ENCODE data around the gene RNGTT. TPM values are rescaled to one million over a fixed set of nuclear protein-coding genes. Genes with fewer than 3 reads are reported as not detected.
"Not testable (repeated sequence)": the region's sequence is repeated elsewhere in the genome, so short reads cannot be mapped to it uniquely, and the experiment has no call there.

The RNGTT gene
- total RNA-seq, 1 donor from 2014 or later = 16.5 TPM

DNA sequence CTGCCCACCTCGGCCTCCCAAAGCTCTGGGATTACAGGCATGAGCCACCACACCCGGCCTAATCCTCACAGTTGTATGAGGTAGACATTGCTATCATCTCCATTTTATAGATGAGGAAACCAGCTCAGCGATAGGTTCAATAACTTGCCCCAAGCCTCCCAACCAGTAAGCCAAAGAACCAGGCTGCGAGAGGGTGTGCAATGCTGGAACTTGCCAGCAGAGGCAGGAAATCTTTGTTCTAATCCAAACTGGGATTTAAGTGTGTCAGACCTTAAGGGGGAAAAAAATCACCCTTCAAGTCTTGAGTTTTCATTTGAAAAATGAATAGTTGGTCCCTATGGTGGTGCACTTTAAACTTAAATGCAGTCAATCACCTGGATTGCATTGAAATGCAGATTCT lies 20.1 kb upstream of the RNGTT start:
- no peaks in the 10 kb centered on the region for H3K27me3 Mint-ChIP-seq
- no peaks in the 10 kb centered on the region for H3K9me3 Mint-ChIP-seq (ENCODE audit: low read depth)

DNA sequence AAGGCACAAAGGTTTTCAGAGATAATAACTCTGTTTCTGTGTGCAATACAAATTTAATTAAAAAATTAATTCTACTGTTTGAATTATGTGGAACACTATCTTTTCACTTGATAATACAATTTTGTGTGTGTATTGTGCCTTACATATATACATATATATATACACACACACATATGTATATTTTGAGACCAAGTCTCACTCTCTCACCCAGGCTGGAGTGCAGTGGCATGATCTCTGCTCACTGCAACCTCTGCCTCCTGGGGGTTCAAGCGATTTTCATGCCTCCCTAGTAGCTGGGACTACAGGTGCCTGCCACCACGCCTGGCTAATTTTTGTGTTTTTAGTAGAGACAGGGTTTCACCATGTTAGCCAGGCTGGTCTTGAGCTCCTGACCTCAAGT lies 19.7 kb upstream of the RNGTT start:
- not testable (repeated sequence) for H3K4me1 Mint-ChIP-seq (ENCODE audit: low read depth); DNase-seq (ENCODE audit: low spot score, unreplicated experiment); H3K4me3 Mint-ChIP-seq (ENCODE audit: low read depth); H3K9me3 Mint-ChIP-seq (ENCODE audit: low read depth); H3K27me3 Mint-ChIP-seq; H3K27ac Mint-ChIP-seq; H3K36me3 Mint-ChIP-seq (ENCODE audit: insufficient read depth)

More for the DNA sequence above, 20.1 kb upstream of the RNGTT start:
- TF ChIP-seq, protein P1, sequence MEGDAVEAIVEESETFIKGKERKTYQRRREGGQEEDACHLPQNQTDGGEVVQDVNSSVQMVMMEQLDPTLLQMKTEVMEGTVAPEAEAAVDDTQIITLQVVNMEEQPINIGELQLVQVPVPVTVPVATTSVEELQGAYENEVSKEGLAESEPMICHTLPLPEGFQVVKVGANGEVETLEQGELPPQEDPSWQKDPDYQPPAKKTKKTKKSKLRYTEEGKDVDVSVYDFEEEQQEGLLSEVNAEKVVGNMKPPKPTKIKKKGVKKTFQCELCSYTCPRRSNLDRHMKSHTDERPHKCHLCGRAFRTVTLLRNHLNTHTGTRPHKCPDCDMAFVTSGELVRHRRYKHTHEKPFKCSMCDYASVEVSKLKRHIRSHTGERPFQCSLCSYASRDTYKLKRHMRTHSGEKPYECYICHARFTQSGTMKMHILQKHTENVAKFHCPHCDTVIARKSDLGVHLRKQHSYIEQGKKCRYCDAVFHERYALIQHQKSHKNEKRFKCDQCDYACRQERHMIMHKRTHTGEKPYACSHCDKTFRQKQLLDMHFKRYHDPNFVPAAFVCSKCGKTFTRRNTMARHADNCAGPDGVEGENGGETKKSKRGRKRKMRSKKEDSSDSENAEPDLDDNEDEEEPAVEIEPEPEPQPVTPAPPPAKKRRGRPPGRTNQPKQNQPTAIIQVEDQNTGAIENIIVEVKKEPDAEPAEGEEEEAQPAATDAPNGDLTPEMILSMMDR (IDR thresholded peaks at IDR 0.05; ENCODE audit: unreplicated experiment) = peak; percentile 55
- Mint-ChIP-seq H3K36me3 (ENCODE audit: insufficient read depth) (no peaks in the 10 kb centered on the region), H3K27ac (no peak overlapping the region), H3K4me1 (ENCODE audit: low read depth) (peaks cover 4% of the 10 kb centered on the region), H3K4me3 (ENCODE audit: low read depth) (no peak overlapping the region)
- DNase-seq (ENCODE audit: low spot score, unreplicated experiment) = no peak

- Mint-ChIP-seq H3K4me3 (ENCODE audit: low read depth) (no peak overlapping the region), H3K27ac (no peak overlapping the region), H3K36me3 (ENCODE audit: insufficient read depth) (no peaks in the 10 kb centered on the region), H3K9me3 (ENCODE audit: low read depth) (no peaks in the 10 kb centered on the region), H3K27me3 (no peaks in the 10 kb centered on the region), H3K4me1 (ENCODE audit: low read depth) (peaks cover 4% of the 10 kb centered on the region)
- no peak for DNase-seq (ENCODE audit: low spot score, unreplicated experiment)
- TF ChIP-seq, protein P1 (IDR thresholded peaks at IDR 0.05; ENCODE audit: unreplicated experiment) = peak; percentile 83
Measured at GRCh38 chr6:88982720-88983119, 19.3 kb upstream of the RNGTT start.

DNA sequence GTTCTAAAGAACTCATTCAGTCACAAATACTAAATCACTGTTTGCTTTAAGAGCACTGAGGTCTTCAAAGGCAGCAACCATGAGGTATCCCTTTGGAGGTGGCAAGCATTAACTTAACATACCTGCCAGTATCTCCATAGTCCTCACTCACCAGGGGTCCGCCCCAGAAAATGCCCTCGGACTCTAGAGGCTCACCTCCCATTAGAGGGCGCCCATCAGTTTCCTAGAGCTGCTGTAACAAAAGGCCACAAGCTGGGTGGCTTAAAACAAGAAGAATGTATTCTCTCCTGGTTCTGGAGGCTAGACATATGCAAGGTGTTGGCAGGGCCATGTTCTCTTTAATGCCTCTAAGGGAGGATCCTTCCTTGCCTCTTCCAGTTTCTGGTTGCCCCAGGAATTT lies 12.0 kb upstream of the RNGTT start:
- TF ChIP-seq, protein P1 (IDR thresholded peaks at IDR 0.05; ENCODE audit: unreplicated experiment) = no peak
- Mint-ChIP-seq H3K4me3 (ENCODE audit: low read depth) (no peak overlapping the region), H3K27me3 (peaks cover 6% of the 10 kb centered on the region), H3K4me1 (ENCODE audit: low read depth) (peaks cover 20% of the 10 kb centered on the region), H3K36me3 (ENCODE audit: insufficient read depth) (peaks cover 2% of the 10 kb centered on the region), H3K9me3 (ENCODE audit: low read depth) (no peaks in the 10 kb centered on the region), H3K27ac (no peak overlapping the region)
- DNase-seq (ENCODE audit: low spot score, unreplicated experiment) = no peak

GRCh38 chr6:88972504-88973423 lies 9.3 kb upstream of the RNGTT start:
- DNase-seq (ENCODE audit: low spot score, unreplicated experiment) = no peak
- peaks cover 20% of the 10 kb centered on the region for H3K4me1 Mint-ChIP-seq (ENCODE audit: low read depth)
- peaks cover 7% of the 10 kb centered on the region for H3K9me3 Mint-ChIP-seq (ENCODE audit: low read depth)
- TF ChIP-seq, protein P1 (IDR thresholded peaks at IDR 0.05; ENCODE audit: unreplicated experiment) = no peak
- peak overlapping the region; percentile 71 for H3K27ac Mint-ChIP-seq
- H3K36me3 Mint-ChIP-seq (ENCODE audit: insufficient read depth) = peaks cover 6% of the 10 kb centered on the region
- H3K27me3 Mint-ChIP-seq = peaks cover 6% of the 10 kb centered on the region
- no peak overlapping the region for H3K4me3 Mint-ChIP-seq (ENCODE audit: low read depth)

DNA sequence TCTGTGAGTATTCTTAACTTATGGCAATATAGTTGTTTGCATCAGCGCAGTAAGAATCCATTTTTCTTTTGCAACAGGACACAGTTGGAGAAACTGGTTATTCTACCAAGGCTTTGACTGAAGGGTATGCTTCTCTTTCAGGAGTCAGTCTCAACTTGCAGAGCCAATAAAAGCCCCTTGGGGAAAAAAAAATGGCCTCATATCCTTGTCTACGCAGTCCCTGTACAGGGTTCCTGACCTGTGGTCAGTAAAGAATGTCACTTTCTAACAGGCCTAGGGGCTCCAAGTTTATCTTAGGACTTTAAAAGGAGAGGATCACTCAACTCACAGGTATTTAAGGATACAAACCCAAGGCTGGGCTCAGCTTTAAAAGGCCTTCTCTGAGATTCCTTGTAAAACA lies 6.9 kb upstream of the RNGTT start:
- Mint-ChIP-seq H3K4me3 (ENCODE audit: low read depth) (no peak overlapping the region), H3K27me3 (peaks cover 6% of the 10 kb centered on the region), H3K27ac (no peak overlapping the region), H3K4me1 (ENCODE audit: low read depth) (peaks cover 17% of the 10 kb centered on the region), H3K9me3 (ENCODE audit: low read depth) (peaks cover 10% of the 10 kb centered on the region), H3K36me3 (ENCODE audit: insufficient read depth) (peaks cover 9% of the 10 kb centered on the region)
- TF ChIP-seq, protein P1 (IDR thresholded peaks at IDR 0.05; ENCODE audit: unreplicated experiment) = no peak
- DNase-seq (ENCODE audit: low spot score, unreplicated experiment) = no peak

DNA sequence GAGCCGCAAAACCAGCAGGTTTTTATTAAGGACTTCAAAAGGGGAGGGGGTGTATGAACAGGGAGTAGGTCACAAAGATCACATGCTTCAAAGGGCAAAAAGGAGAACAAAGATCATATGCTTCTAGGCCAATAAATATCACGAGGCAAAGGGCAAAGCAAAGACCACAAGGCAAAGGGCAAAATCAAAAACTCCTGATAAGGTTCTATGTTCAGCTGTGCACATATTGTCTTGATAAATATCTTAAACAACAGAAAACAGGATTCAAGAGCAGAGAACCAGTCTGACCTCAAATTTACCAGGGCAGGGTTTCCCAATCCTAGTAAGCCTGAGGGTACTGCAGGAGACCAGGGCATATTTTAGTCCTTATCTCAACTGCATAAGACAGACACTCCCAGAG lies 5.8 kb upstream of the RNGTT start:
- not testable (repeated sequence) for H3K36me3 Mint-ChIP-seq (ENCODE audit: insufficient read depth); H3K27me3 Mint-ChIP-seq; H3K27ac Mint-ChIP-seq; DNase-seq (ENCODE audit: low spot score, unreplicated experiment); H3K9me3 Mint-ChIP-seq (ENCODE audit: low read depth); H3K4me3 Mint-ChIP-seq (ENCODE audit: low read depth)
- H3K4me1 Mint-ChIP-seq (ENCODE audit: low read depth) = peaks cover 22% of the 10 kb centered on the region
